ENCODE data around the gene TNFRSF8. TPM values are rescaled to one million over a fixed set of nuclear protein-coding genes. Genes with fewer than 3 reads are reported as not detected.

Gene TNFRSF8
- total RNA-seq, 4 donors from 2014 or later, result 0.83 to 2.8 (median 2.3) TPM

DNA sequence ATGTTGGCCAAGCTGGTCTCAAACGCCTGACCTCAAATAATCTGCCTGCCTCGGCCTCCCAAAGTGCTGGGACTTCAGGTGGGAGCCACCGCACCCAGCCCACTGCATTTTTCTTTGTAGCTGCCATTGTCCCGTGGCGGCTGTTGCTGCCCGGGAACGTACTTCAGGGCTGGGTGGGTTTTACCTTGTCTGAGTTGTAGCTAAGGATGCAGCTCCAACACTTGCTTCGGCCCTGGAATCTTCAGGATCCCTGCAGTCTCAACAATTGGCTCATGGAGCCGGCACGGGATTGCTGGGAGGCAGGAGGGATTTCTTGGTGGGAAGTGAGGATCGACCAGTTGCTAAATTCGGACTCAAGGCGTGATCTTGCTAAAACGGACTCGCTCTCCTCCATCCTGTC, 10.7 kb downstream of the TNFRSF8 start:
- intact Hi-C loops (cut with DNase I), result no loop called here
- 86% methylated on average over 15 of the region's 15 CpGs for WGBS
- H3K27me3 ChIP-seq, result peaks cover 0 to 64% (median 2%) of the 10 kb centered on the region in 4 donors
- no peaks in the 10 kb centered on the region for H3K4me1 ChIP-seq
- no peak for DNase-seq (ENCODE audit: extremely low spot score)
- peaks cover 0 to 6% (median 0%) of the 10 kb centered on the region in 4 donors for H3K9me3 ChIP-seq
- TF ChIP-seq POLR2AphosphoS5 (IDR thresholded peaks at IDR 0.05), result no peak
- no peak for TF ChIP-seq EP300 (IDR thresholded peaks at IDR 0.05)
- no peak for TF ChIP-seq POLR2A (IDR thresholded peaks at IDR 0.05; ENCODE audit: low read depth)
- TF ChIP-seq, protein P1, sequence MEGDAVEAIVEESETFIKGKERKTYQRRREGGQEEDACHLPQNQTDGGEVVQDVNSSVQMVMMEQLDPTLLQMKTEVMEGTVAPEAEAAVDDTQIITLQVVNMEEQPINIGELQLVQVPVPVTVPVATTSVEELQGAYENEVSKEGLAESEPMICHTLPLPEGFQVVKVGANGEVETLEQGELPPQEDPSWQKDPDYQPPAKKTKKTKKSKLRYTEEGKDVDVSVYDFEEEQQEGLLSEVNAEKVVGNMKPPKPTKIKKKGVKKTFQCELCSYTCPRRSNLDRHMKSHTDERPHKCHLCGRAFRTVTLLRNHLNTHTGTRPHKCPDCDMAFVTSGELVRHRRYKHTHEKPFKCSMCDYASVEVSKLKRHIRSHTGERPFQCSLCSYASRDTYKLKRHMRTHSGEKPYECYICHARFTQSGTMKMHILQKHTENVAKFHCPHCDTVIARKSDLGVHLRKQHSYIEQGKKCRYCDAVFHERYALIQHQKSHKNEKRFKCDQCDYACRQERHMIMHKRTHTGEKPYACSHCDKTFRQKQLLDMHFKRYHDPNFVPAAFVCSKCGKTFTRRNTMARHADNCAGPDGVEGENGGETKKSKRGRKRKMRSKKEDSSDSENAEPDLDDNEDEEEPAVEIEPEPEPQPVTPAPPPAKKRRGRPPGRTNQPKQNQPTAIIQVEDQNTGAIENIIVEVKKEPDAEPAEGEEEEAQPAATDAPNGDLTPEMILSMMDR (IDR thresholded peaks at IDR 0.05), result no peak
- H3K4me3 ChIP-seq, result no peak overlapping the region
- no peak overlapping the region for H3K27ac ChIP-seq (replicated peaks in 1 of 4)
- no peaks in the 10 kb centered on the region for H3K36me3 ChIP-seq

DNA sequence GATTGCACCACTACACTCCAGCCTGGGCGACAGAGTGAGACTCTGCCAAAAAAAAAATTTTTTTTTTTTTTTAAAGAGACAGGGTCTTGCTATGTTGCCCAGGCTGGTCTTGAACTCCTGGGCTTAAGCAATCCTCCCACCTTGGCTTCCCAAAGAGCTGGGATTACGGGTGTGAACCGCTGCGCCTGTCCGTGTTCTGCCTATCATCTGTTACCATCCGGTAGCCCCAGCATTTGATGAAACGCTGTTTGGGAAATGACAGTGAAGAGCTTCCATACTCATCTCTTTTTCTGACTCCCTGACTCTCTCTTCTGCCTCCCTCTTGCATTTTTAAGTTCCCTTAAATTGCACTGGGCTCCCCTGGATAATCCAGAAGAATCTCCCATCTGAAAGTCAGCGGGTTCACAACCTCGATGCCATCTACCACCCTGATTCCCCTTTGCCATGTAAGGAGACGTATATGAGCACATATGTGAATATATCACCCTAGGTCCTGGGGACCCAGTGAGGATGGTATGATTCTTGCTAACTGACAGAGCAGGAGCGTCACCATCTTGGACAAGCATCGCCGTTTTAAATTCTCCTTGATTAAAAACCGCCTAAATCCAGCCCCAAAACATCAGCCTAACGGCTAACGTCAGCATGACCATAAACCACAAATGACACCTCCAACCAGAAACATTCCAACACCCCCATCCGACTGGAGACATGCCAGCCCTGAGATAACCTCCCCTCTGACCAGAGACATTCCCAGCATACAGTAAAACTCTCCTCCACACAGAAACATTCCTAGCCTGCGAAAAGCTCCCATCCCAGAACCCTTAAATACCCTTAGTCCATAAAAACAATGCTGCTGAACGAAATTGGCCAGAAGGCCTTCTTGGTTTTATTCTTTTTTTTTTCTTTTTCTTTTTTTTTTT, 12.4 kb downstream of the TNFRSF8 start:
- Histone ChIP-seq H3K36me3 (no peaks in the 10 kb centered on the region), H3K4me1 (peaks cover 0 to 6% (median 2%) of the 10 kb centered on the region in 4 donors), H3K27ac (replicated peaks in 1 of 4) (no peak overlapping the region), H3K4me3 (no peak overlapping the region), H3K9me3 (peaks cover 0 to 6% (median 0%) of the 10 kb centered on the region in 4 donors), H3K27me3 (peaks cover 0 to 66% (median under 1%) of the 10 kb centered on the region in 4 donors)
- WGBS, result 64% methylated on average over 19 of the region's 19 CpGs
- TF ChIP-seq POLR2A (IDR thresholded peaks at IDR 0.05; ENCODE audit: low read depth) (no peak), EP300 (IDR thresholded peaks at IDR 0.05) (no peak), POLR2AphosphoS5 (IDR thresholded peaks at IDR 0.05) (no peak)
- TF ChIP-seq, protein P1 (IDR thresholded peaks at IDR 0.05), result no peak
- intact Hi-C loops (cut with DNase I), result no loop called here
- no peak for DNase-seq (ENCODE audit: extremely low spot score)

DNA sequence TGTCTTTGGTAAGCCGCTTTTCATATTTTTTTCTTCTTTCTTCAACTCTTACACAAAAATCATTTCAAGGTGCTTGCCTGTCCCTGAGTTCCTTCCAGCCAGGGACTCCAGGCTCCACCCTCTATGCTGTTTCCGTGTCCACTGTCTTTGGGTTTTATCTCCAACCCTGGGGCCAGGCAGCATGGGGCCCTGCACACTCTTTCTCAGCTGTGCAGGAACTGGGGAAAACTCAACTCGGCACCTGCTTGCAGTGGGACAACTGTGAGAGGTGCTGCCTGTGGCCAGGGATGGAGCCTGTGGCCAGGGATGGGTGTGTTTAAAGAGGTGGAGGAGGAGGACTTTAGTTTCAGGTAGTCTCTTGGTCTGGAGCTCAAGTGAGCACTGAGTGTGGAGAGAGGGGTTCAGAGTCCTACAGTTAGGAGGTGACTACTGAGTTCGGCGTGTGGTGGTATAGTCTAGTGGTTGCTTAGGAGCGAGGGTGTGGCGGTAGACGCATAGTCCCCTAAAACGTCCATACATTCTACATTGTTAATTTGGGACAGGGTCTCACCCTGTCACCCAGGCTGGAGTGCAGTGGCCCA, 13.4 kb downstream of the TNFRSF8 start:
- Histone ChIP-seq H3K27ac (replicated peaks in 1 of 4) (no peak overlapping the region), H3K27me3 (peaks cover 0 to 63% (median 0%) of the 10 kb centered on the region in 4 donors), H3K4me3 (no peak overlapping the region), H3K9me3 (peaks cover 0 to 6% (median 0%) of the 10 kb centered on the region in 4 donors), H3K36me3 (no peaks in the 10 kb centered on the region), H3K4me1 (peaks cover 0 to 6% (median 2%) of the 10 kb centered on the region in 4 donors)
- DNase-seq (ENCODE audit: extremely low spot score), result no peak
- TF ChIP-seq POLR2AphosphoS5 (IDR thresholded peaks at IDR 0.05), result no peak
- TF ChIP-seq POLR2A (IDR thresholded peaks at IDR 0.05; ENCODE audit: low read depth), result no peak
- TF ChIP-seq EP300 (IDR thresholded peaks at IDR 0.05), result no peak
- TF ChIP-seq, protein P1 (IDR thresholded peaks at IDR 0.05), result no peak
- WGBS, result 86% methylated on average over 9 of the region's 9 CpGs
- intact Hi-C loops (cut with DNase I), result no loop called here

DNA sequence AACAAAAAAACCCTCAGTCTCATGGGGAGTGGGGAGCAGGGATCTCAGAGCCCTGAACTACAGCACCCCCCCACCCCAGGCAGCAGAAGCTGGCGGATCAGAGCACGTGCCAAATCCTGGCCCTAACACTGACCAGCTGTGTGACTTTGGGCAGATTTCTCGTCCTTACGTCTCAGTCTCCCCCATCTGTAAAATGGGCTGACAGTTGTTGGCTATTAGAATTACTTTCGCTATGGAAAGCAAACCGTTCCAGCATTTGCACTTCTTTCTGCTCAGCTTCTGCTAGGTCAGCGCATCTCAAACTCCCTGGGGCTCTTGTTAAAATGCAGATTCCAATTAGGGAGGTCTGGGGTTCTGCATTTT, 15.5 kb downstream of the TNFRSF8 start:
- TF ChIP-seq POLR2A (IDR thresholded peaks at IDR 0.05; ENCODE audit: low read depth) (no peak), EP300 (IDR thresholded peaks at IDR 0.05) (no peak), POLR2AphosphoS5 (IDR thresholded peaks at IDR 0.05) (no peak)
- TF ChIP-seq, protein P1 (IDR thresholded peaks at IDR 0.05), result no peak
- intact Hi-C loops (cut with DNase I), result no loop called here
- Histone ChIP-seq H3K27me3 (peaks cover 0 to 43% (median 0%) of the 10 kb centered on the region in 4 donors), H3K4me1 (peaks cover 0 to 6% (median 2%) of the 10 kb centered on the region in 4 donors), H3K36me3 (no peaks in the 10 kb centered on the region), H3K9me3 (peaks cover 0 to 15% (median 9%) of the 10 kb centered on the region in 4 donors), H3K4me3 (no peak overlapping the region), H3K27ac (replicated peaks in 1 of 4) (no peak overlapping the region)
- no peak for DNase-seq (ENCODE audit: extremely low spot score)
- WGBS, result 63% methylated on average over 7 of the region's 7 CpGs

Measured in esophagus muscularis mucosa (tissue), 4 donors.